C4-2B (cell line): Measurements from ENCODE around the gene OXCT2.

Experiments used
- H3K27ac ChIP-seq: fragments of 450-650 bp; 2 replicates; pipeline ENCODE4 v1.5.1; 2017
- ZFX ChIP-seq: fragments of 450-650 bp; IDR thresholded peaks from 2 replicates; pipeline ENCODE4 v1.6.1; 2017
- TF ChIP-seq, protein P1 (sequence below): fragments of 450-650 bp; conservative IDR thresholded peaks from 2 replicates; pipeline ENCODE4 v1.5.1; 2017; ENCODE audit warnings: mild to moderate bottlenecking

Gene OXCT2

DNA sequence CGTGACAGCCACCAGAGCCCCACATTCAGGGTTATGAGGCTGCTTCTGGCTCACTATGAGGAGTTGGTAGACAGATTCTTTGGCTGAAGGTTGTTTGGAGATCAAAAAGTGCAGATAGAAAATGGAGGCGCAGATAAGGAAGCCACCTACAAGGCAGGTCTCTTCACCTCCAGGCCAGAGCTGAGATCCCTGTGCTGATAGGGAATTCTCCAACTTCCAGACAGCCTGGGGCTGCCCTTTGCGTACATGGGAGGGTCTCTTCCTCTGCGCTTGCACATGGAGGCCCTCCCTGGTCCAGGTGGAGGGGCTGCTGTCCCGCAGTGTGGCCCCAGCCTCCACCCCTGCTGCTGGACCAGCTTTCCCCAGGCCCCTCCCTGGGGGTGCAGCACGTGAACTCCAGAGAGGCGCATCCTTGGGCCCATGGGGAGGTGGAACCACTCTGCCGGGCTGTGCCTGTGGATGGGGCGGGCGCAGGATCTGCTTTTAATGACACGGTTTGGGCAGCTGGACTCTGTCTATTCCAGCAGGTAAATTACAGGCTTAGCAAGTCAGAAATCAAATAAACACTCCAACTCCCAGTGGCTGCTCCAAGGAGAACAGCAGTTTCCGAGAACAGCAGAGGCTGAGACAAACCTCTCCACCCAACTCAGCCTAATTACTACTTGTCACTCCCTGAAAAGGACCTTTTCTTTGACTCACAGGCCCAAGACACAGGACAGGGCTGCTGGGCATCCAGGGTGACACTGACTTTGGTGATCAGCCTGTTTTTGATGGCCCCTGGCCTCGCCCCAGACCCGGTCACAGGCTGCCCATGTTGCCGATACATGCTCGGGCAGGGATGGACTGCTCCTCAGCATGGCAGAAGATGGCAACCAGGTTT lies 12.4 kb downstream of the OXCT2 start:
- TF ChIP-seq, protein P1, sequence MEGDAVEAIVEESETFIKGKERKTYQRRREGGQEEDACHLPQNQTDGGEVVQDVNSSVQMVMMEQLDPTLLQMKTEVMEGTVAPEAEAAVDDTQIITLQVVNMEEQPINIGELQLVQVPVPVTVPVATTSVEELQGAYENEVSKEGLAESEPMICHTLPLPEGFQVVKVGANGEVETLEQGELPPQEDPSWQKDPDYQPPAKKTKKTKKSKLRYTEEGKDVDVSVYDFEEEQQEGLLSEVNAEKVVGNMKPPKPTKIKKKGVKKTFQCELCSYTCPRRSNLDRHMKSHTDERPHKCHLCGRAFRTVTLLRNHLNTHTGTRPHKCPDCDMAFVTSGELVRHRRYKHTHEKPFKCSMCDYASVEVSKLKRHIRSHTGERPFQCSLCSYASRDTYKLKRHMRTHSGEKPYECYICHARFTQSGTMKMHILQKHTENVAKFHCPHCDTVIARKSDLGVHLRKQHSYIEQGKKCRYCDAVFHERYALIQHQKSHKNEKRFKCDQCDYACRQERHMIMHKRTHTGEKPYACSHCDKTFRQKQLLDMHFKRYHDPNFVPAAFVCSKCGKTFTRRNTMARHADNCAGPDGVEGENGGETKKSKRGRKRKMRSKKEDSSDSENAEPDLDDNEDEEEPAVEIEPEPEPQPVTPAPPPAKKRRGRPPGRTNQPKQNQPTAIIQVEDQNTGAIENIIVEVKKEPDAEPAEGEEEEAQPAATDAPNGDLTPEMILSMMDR: no peak
- TF ChIP-seq ZFX: no peak
- no peak overlapping the region for H3K27ac ChIP-seq

DNA sequence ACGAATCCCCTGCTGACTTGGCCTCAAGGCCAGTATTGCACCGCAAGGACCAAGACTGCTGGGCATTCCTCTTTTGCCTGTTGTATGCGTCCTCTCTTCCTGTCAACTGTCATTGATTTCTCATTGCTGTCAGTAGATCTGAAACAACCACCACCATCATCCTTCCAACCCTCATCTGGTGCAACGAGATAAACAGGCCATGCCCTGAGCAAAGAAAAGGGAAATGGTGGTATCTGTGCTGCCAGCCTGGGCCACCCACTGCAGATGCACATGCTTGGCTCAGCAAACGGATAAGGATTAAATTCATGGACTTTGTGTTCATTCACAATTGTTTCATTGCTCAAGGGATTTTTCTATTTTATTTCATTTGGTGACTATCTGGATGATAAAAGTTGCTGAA lies 13.6 kb downstream of the OXCT2 start:
- TF ChIP-seq, protein P1: no peak
- no peak for TF ChIP-seq ZFX
- no peak overlapping the region for H3K27ac ChIP-seq

DNA sequence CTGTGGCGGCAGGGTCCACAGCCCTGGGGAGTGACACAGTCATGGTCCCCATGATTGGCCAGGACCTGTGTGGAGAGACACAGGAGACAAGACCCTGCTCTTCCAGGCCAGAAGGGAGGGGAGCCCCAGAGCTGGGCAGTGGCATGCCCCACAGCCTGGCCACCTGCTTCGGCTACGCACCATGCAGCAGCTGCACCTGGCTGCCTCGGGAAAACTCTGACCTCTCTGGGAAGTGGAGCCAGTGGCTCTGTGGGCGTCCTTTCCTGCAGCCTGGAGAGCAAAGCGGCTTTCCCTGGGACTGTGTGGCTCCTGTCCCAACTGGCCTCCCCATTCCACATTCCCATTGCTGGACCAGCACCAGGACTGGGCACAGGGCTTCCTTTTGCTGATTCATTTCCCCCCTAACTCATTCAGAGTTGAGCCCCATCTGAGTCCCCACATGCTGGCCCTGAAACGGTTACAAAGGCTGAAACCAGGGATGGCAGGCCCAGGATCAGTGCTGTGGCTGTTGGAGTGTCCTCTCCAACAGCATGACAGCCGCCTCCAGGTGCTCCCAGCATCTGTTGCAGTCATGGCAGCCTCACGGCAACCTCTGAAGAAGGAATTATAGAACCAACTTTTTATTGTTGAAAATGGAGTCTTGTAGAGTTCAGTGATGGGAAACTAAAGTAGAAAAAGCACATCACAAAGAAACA lies 15.0 kb downstream of the OXCT2 start:
- TF ChIP-seq ZFX: no peak
- TF ChIP-seq, protein P1: no peak
- H3K27ac ChIP-seq: no peak overlapping the region

DNA sequence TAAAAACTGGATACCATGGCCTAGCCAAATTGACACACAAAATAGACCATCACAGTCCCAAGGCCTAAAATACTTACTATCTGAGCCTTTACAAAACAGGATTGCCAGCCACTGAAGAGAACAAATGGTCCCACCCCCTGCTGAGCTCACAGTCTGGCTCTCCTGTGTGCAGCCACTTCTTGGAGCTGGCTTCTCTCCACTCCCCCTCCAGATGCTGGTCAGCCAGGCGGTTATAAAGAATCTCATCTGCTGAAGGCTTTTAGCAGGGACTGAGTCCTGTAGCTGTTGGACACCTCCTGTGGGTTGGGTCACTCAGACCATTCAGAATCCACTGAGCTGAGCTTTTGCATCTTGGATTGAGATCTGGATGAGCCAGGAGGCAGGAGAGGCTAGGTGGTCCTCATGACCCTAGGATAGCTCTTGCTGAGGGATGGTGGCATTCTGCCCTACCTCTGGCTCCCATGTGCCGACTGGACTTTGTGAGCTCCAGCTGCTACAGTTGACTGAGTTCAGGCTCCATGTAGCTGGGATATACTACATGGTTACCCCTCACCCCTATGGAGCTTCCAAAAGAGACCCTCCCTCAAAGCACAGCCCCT lies 16.1 kb downstream of the OXCT2 start:
- TF ChIP-seq, protein P1: no peak
- no peak for TF ChIP-seq ZFX
- no peak overlapping the region for H3K27ac ChIP-seq

DNA sequence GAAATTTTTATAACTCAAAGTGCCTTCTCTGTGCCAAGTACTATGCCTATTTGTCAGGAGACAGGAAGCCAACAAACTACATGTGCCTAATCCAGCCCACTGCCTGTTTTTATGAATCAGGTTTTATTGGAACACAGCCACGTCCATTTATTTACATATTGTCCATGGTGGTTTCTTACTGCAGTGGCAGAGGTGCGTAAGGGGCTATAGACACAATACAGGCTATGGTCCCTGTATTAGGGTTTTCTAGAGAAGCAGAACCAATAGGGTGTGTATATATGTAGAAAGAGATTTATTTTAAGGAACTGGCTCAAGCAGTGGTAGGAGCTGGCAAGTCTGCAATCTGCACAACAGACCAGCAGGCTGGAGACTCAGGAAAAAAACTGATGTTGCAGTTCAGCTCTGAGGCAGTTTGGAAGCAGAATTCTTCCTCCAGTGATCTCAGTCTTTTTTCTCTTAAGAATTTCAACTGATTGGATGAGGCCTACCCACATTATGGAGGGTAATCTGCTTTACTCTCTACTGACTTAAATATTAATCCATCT lies 17.1 kb downstream of the OXCT2 start:
- TF ChIP-seq ZFX: no peak
- H3K27ac ChIP-seq: no peak overlapping the region

DNA sequence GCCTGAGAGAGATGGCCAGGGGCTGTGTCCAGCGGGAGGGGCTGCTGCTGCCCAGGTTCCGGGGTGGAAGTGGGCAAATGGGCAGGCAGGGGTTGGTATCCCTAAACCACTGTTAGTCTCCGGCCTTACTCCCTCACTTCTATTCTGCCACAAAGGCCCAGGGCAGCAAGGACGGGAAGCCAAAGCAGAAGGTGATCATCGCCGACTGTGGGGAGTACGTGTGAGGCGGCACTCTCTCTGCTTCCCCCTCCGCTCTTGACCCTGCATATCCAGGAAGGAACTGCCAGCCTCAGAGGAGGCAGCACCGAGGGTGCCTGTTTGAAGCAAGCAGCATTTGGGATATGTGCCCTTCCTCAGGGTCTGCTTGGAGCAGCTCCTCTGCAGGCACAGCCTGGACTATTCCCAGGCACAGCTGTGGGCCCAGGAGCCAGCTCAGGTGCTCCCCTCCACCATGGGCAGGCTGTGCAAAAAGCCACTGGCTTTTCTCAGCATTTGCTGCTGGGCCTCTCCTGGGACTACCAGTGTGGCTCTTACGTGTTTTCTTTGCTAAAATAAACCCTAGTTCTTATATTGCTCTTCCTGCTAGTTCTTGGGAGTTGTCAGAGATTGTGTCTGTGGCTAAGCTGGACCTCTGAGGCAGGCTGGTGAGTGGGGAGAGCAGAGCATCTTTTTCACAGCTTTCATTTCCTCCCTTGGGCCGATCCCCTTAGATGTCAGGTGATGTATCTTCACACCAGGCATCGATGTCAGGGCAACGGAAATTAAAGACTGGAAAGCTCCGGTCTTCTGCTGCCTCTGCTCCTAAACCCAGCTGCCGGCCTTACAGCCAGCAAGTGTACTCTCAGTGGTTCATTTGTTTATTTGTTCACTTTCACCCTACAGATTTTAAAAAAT lies 17.8 kb downstream of the OXCT2 start:
- H3K27ac ChIP-seq: no peak overlapping the region
- TF ChIP-seq, protein P1: no peak
- no peak for TF ChIP-seq ZFX

DNA sequence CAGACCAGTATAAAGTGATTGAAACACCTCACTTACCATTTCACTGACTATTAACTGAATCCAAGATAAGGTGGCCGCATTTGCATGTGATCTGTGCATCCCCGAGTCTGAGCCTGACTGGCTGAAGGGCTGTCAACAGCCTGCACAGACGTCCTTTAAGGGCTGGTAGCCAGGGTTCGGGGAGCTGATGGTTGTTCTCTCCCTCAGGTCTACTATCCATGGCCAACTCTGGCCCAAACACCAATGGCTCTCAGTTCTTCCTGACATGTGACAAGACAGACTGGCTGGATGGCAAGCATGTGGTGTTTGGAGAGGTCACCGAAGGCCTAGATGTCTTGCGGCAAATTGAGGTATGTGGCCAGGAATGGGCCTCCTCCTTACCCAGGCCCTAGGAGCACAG lies 18.4 kb downstream of the OXCT2 start:
- no peak overlapping the region for H3K27ac ChIP-seq
- TF ChIP-seq, protein P1: no peak
- TF ChIP-seq ZFX: no peak
